ENCODE results near the gene CLK1. TPM values are rescaled to one million over a fixed set of nuclear protein-coding genes. Genes with fewer than 3 reads are reported as not detected.

CLK1 gene
- total and polyA plus RNA-seq, 7 donors: 30.6 to 91.8 (median 49.4) TPM

- intact Hi-C loops (cut with DNase I): no loop called here
- Histone ChIP-seq H3K27me3 (ENCODE audit: insufficient read depth in 3 of 3, low read length in 2 of 3) (no peaks in the 10 kb centered on the region), H3K36me3 (ENCODE audit: insufficient read depth in 1 of 2, low read depth in 1 of 2) (no peaks in the 10 kb centered on the region), H3K27ac (no peak overlapping the region), H3K4me3 (no peak overlapping the region), H3K9me3 (no peaks in the 10 kb centered on the region), H3K4me1 (no peaks in the 10 kb centered on the region)
- 88 to 91% (median 91%) methylated on average over 24 of the region's 24 CpGs for WGBS, 3 donors
- ATAC-seq (no peak), DNase-seq (no peak)
- TF ChIP-seq, protein P1, sequence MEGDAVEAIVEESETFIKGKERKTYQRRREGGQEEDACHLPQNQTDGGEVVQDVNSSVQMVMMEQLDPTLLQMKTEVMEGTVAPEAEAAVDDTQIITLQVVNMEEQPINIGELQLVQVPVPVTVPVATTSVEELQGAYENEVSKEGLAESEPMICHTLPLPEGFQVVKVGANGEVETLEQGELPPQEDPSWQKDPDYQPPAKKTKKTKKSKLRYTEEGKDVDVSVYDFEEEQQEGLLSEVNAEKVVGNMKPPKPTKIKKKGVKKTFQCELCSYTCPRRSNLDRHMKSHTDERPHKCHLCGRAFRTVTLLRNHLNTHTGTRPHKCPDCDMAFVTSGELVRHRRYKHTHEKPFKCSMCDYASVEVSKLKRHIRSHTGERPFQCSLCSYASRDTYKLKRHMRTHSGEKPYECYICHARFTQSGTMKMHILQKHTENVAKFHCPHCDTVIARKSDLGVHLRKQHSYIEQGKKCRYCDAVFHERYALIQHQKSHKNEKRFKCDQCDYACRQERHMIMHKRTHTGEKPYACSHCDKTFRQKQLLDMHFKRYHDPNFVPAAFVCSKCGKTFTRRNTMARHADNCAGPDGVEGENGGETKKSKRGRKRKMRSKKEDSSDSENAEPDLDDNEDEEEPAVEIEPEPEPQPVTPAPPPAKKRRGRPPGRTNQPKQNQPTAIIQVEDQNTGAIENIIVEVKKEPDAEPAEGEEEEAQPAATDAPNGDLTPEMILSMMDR (IDR thresholded peaks at IDR 0.05): no peak
Observed at GRCh38 chr2:200843993-200844948, 20.2 kb downstream of the CLK1 start.

- ATAC-seq (no peak), DNase-seq (no peak)
- Histone ChIP-seq H3K27me3 (ENCODE audit: insufficient read depth in 3 of 3, low read length in 2 of 3) (no peaks in the 10 kb centered on the region), H3K27ac (no peak overlapping the region), H3K4me1 (no peaks in the 10 kb centered on the region), H3K4me3 (no peak overlapping the region), H3K36me3 (ENCODE audit: insufficient read depth in 1 of 2, low read depth in 1 of 2) (no peaks in the 10 kb centered on the region), H3K9me3 (peaks cover 5% of the 10 kb centered on the region)
- 87 to 89% (median 87%) methylated on average over 3 of the region's 3 CpGs for WGBS, 3 donors
- intact Hi-C loops (cut with DNase I): no loop called here
- TF ChIP-seq, protein P1 (IDR thresholded peaks at IDR 0.05): no peak
Observed at GRCh38 chr2:200839513-200839912, 24.9 kb downstream of the CLK1 start.

DNA sequence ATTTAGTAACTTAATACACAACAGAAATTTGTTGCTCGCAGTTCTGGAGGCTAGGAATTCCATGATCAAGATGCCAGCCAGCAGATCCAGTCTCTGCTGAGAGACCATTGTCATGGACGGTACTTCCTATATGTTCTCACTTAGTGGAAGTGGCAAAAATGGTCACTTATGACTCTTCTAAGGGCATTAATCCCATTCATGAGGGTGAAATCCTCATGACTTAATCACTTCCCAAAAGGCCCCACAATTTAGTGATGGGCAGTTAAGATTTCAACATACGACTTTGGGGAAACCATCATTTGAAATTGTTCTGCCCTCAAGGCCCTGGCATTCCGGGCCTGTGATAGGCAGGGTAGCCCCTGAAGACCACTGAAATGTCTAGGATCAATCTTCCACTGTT, 29.8 kb downstream of the CLK1 start:
- 79 to 86% (median 80%) methylated on average over 4 of the region's 4 CpGs for WGBS, 3 donors
- intact Hi-C loops (cut with DNase I): no loop called here
- no peak for ATAC-seq

DNA sequence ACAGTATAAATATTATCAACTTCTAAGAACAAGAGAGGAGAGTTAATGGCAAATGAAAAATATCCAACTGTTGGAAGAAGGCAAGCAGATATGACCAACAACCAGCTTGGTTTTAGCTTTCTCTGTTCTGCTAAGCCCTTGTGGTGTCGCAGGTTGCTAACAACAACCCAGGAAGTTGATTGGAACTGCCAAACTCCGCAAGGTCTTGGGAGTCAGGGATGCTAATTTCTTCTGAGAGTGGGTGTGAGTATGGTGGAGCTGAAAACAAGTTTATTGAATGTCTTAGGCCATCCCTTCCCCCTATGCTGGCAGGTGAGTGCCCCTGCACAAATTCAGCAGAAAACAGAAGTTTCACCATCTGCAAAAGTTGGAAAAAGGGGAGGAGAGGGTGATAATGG, 35.2 kb downstream of the CLK1 start:
- H3K4me3 ChIP-seq: no peak overlapping the region
- ATAC-seq (peak in 1 of 4 donors; percentile 9), DNase-seq (no peak)
- H3K27me3 ChIP-seq (ENCODE audit: insufficient read depth in 3 of 3, low read length in 2 of 3): no peaks in the 10 kb centered on the region
- H3K9me3 ChIP-seq: no peaks in the 10 kb centered on the region
- no peak overlapping the region for H3K27ac ChIP-seq
- intact Hi-C loops (cut with DNase I): no loop called here
- WGBS, 3 donors: 75 to 95% (median 88%) methylated on average over 2 of the region's 2 CpGs
- no peaks in the 10 kb centered on the region for H3K4me1 ChIP-seq
- TF ChIP-seq, protein P1 (IDR thresholded peaks at IDR 0.05): no peak
- peaks cover 0 to under 1% of the 10 kb centered on the region in 2 donors for H3K36me3 ChIP-seq (ENCODE audit: insufficient read depth in 1 of 2, low read depth in 1 of 2)

More for the DNA sequence above, 29.8 kb downstream of the CLK1 start:
- H3K4me3 ChIP-seq: no peak overlapping the region
- peaks cover 5% of the 10 kb centered on the region for H3K9me3 ChIP-seq
- TF ChIP-seq, protein P1 (IDR thresholded peaks at IDR 0.05): no peak
- no peak overlapping the region for H3K27ac ChIP-seq
- DNase-seq: no peak
- H3K27me3 ChIP-seq (ENCODE audit: insufficient read depth in 3 of 3, low read length in 2 of 3): no peaks in the 10 kb centered on the region
- no peaks in the 10 kb centered on the region for H3K36me3 ChIP-seq (ENCODE audit: insufficient read depth in 1 of 2, low read depth in 1 of 2)
- H3K4me1 ChIP-seq: no peaks in the 10 kb centered on the region
